GM12874 (cell line): ENCODE data around the gene S100P.

Source experiments
- TF ChIP-seq, protein P1 (sequence below): IDR thresholded peaks from 2 replicates; pipeline ENCODE4 v1.5.1; 2011; ENCODE audit warnings: low read depth, mild to moderate bottlenecking, control low read depth, low read length, moderate library complexity; ENCODE audit not compliant: insufficient read depth

Gene S100P

DNA sequence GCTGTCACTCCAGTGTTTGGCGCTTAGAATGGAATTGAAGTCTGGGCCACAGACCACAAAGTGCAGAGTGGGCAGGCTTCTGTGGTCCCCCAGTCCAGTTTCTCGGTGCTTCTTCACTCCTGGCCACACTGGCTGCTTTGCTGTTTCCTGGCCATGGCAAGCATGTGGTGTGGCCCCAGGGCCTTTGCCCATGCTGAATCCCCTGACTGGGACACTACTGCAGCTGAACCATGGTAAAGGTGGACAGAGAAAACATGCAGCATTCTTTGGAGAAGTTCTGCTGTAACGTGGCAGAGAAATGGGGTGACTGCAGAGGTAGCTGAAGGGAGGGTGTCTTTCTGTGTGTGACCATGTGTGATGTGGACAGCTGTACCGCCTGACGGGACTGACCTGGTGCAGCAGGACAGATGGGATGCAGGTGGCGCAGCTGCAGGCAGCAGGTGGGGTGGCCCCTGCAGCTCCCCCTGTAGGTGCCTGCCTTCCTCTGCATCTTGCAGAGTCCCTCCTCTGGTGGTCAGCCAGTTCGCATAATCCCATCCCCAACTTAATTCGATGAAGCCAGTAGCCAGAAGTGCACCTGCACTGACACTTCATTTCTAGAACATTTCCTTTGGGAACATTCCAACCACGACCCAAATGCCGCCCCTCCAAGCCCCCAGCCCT, 13.2 kb upstream of the S100P start:
- TF ChIP-seq, protein P1, sequence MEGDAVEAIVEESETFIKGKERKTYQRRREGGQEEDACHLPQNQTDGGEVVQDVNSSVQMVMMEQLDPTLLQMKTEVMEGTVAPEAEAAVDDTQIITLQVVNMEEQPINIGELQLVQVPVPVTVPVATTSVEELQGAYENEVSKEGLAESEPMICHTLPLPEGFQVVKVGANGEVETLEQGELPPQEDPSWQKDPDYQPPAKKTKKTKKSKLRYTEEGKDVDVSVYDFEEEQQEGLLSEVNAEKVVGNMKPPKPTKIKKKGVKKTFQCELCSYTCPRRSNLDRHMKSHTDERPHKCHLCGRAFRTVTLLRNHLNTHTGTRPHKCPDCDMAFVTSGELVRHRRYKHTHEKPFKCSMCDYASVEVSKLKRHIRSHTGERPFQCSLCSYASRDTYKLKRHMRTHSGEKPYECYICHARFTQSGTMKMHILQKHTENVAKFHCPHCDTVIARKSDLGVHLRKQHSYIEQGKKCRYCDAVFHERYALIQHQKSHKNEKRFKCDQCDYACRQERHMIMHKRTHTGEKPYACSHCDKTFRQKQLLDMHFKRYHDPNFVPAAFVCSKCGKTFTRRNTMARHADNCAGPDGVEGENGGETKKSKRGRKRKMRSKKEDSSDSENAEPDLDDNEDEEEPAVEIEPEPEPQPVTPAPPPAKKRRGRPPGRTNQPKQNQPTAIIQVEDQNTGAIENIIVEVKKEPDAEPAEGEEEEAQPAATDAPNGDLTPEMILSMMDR: peak; percentile 47

DNA sequence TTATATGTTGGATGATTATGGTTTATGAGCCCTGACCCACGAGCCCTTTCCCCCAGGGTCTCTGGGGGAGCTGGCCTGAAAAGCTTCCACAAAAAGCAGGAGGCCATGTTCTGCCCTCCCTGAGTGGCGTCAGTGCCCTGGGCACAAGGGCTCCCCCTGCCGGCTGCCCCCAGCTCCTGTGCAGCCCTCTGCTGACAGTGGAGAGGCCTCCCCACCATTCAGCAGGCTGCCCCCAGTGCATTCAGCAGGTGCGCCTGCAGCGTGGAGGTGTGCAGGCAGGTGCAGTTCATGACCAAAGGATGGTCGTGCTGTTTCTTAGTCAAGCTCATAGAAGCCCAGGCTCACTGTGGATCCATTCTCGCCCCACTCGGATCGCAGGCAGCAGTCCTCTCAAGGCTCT, 12.5 kb upstream of the S100P start:
- TF ChIP-seq, protein P1: no peak

DNA sequence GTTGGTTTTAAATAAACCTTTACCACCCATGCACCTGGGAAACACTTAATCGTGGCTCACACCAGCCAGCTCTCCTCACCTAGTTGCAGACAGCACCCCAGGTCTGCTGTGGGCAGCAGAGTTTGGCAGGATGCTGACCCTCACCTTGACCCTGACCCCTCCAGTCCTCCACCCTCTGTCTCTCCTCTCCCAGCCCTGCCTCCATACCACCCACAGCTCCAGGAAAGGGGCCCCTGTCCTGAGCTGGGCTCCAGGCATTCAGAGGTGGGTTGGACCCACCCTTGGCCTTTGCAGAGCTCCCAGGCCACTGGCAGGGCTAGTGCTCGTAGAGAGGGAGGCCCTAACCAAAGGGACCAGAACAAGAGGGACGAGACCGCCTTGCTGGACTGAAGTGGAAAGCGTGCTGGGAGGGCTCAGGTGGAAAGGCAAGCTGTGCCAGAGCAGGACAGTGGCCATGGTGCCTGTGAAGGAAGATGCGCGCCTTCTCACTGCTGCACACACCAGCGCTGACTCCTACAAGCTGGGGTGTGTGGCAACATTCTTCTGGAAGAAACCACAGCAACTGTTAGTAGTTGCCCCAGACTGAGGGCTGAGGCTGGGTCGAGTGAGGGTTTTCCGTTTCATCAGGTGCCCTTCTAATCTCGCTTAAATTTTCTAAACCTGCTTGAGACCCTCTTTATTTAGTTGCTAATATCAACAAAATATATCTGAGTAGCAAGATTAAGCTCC, 10.7 kb upstream of the S100P start:
- TF ChIP-seq, protein P1: no peak

DNA sequence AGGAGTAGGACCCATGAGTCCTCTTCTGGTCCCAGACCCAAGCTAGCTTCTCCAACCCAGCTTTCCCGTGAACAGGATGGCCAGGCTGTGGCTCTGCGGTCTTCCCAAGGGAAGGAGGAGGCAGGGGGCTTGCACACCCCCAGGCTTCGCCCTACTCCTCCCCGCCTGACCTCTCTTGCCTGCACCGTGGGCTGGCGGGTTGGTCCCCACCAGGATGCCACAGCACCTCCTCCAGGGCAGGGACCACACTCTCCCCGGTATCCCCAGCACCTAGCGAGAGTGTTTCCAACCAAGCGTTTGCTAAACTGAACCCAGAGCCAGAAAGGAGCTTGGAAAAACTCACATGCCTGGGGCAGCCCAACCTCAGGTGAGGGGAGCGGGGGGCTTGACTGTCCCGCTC, 9.0 kb upstream of the S100P start:
- TF ChIP-seq, protein P1: no peak

DNA sequence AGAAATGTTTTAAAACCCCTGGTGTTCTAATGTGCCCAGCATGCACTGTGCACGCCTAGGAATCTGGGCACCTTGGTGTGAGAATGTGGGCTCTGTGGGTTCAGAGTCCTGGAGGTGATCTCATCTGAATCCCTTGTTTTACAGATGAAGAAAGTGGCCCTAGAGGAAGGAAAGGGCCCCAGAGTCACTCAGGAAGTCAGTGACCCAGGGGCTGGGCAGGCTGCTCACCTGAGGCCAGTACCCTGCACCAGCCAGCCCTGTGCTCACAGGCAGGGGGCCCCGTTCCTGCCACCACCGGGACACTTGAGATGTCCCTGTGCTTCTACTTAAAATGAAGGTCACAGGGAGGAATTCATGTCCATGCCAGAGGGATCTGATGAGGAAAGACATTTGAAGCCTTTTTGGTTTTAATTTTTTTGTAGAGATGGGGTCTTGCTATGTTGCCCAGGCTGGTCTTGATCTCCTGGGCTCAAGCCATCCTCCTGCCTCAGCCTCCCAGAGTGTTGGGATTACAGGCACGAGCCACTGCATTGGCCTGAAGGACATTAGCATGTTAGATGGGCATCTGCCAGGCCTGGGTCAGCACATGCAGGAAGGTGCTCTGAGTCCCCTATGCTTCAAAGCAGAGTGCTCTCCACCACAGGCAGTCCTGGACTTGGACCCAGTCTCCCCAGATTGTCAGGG, 7.4 kb upstream of the S100P start:
- TF ChIP-seq, protein P1: no peak

DNA sequence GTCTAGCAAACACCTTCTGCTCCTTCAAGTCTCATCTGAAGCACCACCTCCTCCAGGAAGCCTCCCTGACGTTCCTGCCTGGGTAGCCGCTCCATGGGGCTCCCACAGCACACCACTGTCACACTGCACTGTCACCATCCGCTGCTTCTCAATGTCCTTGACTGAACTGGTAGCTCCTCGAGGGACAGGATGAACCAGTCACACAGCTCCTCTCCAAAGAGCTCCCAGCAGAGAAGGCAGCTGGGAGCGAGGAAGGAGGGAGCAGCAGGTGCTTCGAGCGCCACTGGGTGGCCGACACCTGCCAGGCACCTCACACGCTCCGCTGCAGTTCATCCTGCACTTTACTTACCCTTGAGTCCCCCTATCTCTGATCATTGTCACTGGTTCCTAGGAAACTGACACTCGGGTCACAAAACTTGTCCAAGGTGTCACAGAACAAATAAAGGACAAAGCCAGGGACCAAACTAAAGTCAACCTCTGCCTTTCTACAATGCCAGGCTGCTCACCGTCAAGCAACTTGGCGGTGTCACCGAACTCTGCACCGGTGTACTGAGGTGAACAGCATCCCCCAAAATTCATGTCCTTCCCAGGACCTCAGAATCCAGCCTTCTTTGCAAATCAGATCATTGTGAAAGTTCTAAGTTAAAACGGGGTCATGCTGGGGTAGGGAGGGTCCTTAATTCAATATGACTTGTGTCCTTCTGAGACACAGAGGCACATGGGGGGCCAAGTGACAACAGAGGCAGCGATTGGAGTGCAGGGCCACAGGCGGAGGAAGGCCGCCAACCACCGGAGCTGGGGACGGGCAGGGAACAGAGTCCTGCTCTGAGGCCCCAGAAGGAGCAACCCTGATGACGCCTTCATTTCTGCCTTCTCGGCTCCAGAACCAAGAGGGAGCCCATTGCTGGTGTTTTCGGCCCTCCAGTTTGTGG, 5.5 kb upstream of the S100P start:
- TF ChIP-seq, protein P1: no peak
